ENCODE results near the gene HHIPL1. TPM values are rescaled to one million over a fixed set of nuclear protein-coding genes. Genes with fewer than 3 reads are reported as not detected.

HHIPL1 gene
- total and polyA plus RNA-seq, 2 donors (not counting 3 experiments of a cell fraction or from before 2014, with no cell fraction given) = 1.3 to 2.1 TPM

DNA sequence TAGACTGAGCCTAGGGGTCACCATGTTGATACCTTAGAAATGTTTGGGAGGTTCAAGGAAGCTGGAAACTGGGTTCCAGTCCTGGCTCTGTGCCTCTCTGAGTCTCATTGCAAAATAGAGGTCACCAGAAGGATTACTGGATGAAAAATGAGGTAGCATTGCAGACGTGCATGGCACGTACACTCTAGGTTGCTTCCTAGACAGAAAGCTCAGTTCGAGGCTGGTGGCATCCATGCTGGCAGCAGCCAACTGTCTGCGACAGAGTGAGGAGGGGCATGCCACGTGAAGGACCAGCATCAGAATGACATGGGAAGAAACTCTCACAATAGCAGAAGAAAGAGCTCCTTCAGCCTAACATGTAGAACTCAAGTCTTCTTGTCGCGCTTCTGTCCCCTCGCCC, 34.6 kb downstream of the HHIPL1 start:
- H2AFZ ChIP-seq (ENCODE audit: low read depth, low read length) = no peak overlapping the region
- BruUV-seq (replicated peaks) = no TSS peak
- H4K20me1 ChIP-seq (replicated peaks; ENCODE audit: control insufficient read depth, extremely low read depth, insufficient read depth, low read length) = no peaks in the 10 kb centered on the region
- H3K4me2 ChIP-seq (ENCODE audit: insufficient read depth, low read length) = no peak overlapping the region
- H3K4me1 ChIP-seq (ENCODE audit: control insufficient read depth, extremely low read depth, insufficient read depth, low read length) = peaks cover 8% of the 10 kb centered on the region
- POLR2A ChIA-PET = no interaction called here
- dilution Hi-C loops (cut with MboI; ENCODE audit: extremely low pct_ligation_motif_present, low sequenced_read_pairs) (no loop called here), intact Hi-C loops (cut with micrococcal nuclease) (no loop called here)
- H3K27ac ChIP-seq (ENCODE audit: insufficient read depth, low read depth, low read length) = no peak overlapping the region
- no peaks in the 10 kb centered on the region for H3K79me2 ChIP-seq (ENCODE audit: control insufficient read depth, insufficient read depth, low read length)
- TF ChIP-seq, protein P1, sequence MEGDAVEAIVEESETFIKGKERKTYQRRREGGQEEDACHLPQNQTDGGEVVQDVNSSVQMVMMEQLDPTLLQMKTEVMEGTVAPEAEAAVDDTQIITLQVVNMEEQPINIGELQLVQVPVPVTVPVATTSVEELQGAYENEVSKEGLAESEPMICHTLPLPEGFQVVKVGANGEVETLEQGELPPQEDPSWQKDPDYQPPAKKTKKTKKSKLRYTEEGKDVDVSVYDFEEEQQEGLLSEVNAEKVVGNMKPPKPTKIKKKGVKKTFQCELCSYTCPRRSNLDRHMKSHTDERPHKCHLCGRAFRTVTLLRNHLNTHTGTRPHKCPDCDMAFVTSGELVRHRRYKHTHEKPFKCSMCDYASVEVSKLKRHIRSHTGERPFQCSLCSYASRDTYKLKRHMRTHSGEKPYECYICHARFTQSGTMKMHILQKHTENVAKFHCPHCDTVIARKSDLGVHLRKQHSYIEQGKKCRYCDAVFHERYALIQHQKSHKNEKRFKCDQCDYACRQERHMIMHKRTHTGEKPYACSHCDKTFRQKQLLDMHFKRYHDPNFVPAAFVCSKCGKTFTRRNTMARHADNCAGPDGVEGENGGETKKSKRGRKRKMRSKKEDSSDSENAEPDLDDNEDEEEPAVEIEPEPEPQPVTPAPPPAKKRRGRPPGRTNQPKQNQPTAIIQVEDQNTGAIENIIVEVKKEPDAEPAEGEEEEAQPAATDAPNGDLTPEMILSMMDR (IDR thresholded peaks at IDR 0.05; ENCODE audit: extremely low read depth in 1 of 2, insufficient read depth in 1 of 2, low read depth in 1 of 2, low read length in 2 of 2) = no peak
- TF ChIP-seq POLR2AphosphoS5 (IDR thresholded peaks at IDR 0.05; ENCODE audit: insufficient read depth, low read depth, low read length) (no peak), GATA2 (IDR thresholded peaks at IDR 0.05; ENCODE audit: insufficient read depth, insufficient read length, low read depth, low read length) (no peak), FOS (IDR thresholded peaks at IDR 0.05; ENCODE audit: borderline replicate concordance, insufficient read depth, low read length) (no peak), JUN (IDR thresholded peaks at IDR 0.05; ENCODE audit: borderline replicate concordance, insufficient read depth, insufficient read length, low read depth) (no peak), MYC (IDR thresholded peaks at IDR 0.05; ENCODE audit: low read depth, low read length) (no peak)
- TF ChIP-seq, protein P2, sequence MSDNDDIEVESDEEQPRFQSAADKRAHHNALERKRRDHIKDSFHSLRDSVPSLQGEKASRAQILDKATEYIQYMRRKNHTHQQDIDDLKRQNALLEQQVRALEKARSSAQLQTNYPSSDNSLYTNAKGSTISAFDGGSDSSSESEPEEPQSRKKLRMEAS (IDR thresholded peaks at IDR 0.05; ENCODE audit: insufficient read depth, insufficient read length) = no peak
- CTCF ChIA-PET = interaction anchor here (1.1 to 1.4 kb wide), 3 partner anchors 9 to 220 kb away, joined by 5 read pairs; no protein-coding TSS in a partner anchor
- H3K9ac ChIP-seq (replicated peaks; ENCODE audit: extremely low read depth, insufficient read depth, low read length) = no peak overlapping the region
- no peaks in the 10 kb centered on the region for H3K9me3 ChIP-seq (replicated peaks; ENCODE audit: control insufficient read depth, insufficient read depth, low read length)
- H3K27me3 ChIP-seq (ENCODE audit: control insufficient read depth in 2 of 2, insufficient read depth in 2 of 2, low read length in 2 of 2) = peaks cover 10 to 11% of the 10 kb centered on the region in 2 experiments
- H3K36me3 ChIP-seq (ENCODE audit: control insufficient read depth in 2 of 2, extremely low read depth in 1 of 2, insufficient read depth in 2 of 2, low read length in 2 of 2) = no peaks in the 10 kb centered on the region
- no peaks in the 10 kb centered on the region for H3K9me1 ChIP-seq (replicated peaks; ENCODE audit: control insufficient read depth, extremely low read depth, insufficient read depth, low read length)
- H3K4me3 ChIP-seq (replicated peaks in 1 of 3; ENCODE audit: insufficient read depth in 1 of 3, low read depth in 1 of 3, low read length in 3 of 3) = no peak overlapping the region
- DNase-seq (ENCODE audit: low read depth, low spot score) (no peak), FAIRE-seq (no peak)

Data from endothelial cell of umbilical vein (primary cell).